OCI-LY3 (cell line): ENCODE measurements around the gene HBG2.

ENCODE experiments used
- H2AFZ ChIP-seq: fragments of 200-600, 300-600 bp; shearing (Covaris generic); 2 replicates; pipeline ENCODE4 v1.6.0; 2014; ENCODE audit warnings: antibody characterized with exemption, low read depth, low read length
- H3K27ac ChIP-seq: fragments of 200-600, 300-600 bp; sonication (generic); 2 replicates; pipeline ENCODE4 v1.5.1; 2014; ENCODE audit warnings: mild to moderate bottlenecking, low read length, moderate library complexity, mixed read lengths
- H3K27me3 ChIP-seq: fragments of 200-600, 300-600 bp; sonication (generic); 2 replicates; pipeline ENCODE4 v1.6.1; 2014; ENCODE audit warnings: low read depth, low read length, mixed read lengths
- H3K36me3 ChIP-seq: fragments of 200-600, 300-600 bp; sonication (generic); replicated peaks from 2 replicates; pipeline ENCODE3; 2014; ENCODE audit warnings: low read depth, low read length, mixed read lengths
- H3K4me1 ChIP-seq: fragments of 300-600, 200-600 bp; sonication (generic); 2 replicates; pipeline ENCODE4 v1.6.1; 2014; ENCODE audit warnings: low read length, mixed read lengths
- H3K4me2 ChIP-seq: fragments of 200-600, 300-600 bp; sonication (generic); 2 replicates; pipeline ENCODE4 v1.6.1; 2014; ENCODE audit warnings: low read length, mixed read lengths
- H3K4me3 ChIP-seq: fragments of 300-600, 200-600 bp; sonication (generic); 2 replicates; pipeline ENCODE4 v1.5.1; 2014; ENCODE audit warnings: antibody characterized with exemption, mild to moderate bottlenecking, low read length, moderate library complexity
- H3K79me2 ChIP-seq: fragments of 300-600, 200-600 bp; shearing (Covaris generic); 2 replicates; pipeline ENCODE4 v1.6.1; 2014; ENCODE audit warnings: mild to moderate bottlenecking, low read length, mixed read lengths
- H3K9ac ChIP-seq: fragments of 300-600, 200-600 bp; shearing (Covaris generic); 2 replicates; pipeline ENCODE4 v1.6.0; 2014; ENCODE audit warnings: mild to moderate bottlenecking, low read length, moderate library complexity
- H3K9me3 ChIP-seq: fragments of 200-600, 300-600 bp; shearing (Covaris generic); 2 replicates; pipeline ENCODE4 v1.6.1; 2014; ENCODE audit warnings: low read length, mixed read lengths; ENCODE audit not compliant: insufficient read depth
- H4K20me1 ChIP-seq: fragments of 200-600, 300-600 bp; sonication (generic); 2 replicates; pipeline ENCODE4 v1.6.1; 2016; ENCODE audit warnings: low read length, mixed read lengths; ENCODE audit not compliant: insufficient read depth
- EZH2phosphoT487 ChIP-seq: fragments of 200-600 bp; shearing (Covaris generic); IDR thresholded peaks from 2 replicates; pipeline ENCODE4 v1.6.1; 2018; ENCODE audit warnings: antibody characterized with exemption, mixed run types, low read depth
- TF ChIP-seq, protein P1 (sequence below): fragments of 200-600, 300-600 bp; sonication (generic); IDR thresholded peaks from 2 replicates; pipeline ENCODE4 v1.5.1; 2014; ENCODE audit warnings: antibody characterized with exemption, low read length, low read depth

HBG2 gene

DNA sequence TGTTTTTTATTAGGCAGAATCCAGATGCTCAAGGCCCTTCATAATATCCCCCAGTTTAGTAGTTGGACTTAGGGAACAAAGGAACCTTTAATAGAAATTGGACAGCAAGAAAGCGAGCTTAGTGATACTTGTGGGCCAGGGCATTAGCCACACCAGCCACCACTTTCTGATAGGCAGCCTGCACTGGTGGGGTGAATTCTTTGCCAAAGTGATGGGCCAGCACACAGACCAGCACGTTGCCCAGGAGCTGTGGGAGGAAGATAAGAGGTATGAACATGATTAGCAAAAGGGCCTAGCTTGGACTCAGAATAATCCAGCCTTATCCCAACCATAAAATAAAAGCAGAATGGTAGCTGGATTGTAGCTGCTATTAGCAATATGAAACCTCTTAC, 29.1 kb downstream of the HBG2 start:
- H3K4me1 ChIP-seq, result peaks cover 4% of the 10 kb centered on the region; the same call in 1 of the 2 replicates
- H3K4me3 ChIP-seq, result no peak overlapping the region
- H2AFZ ChIP-seq, result no peak overlapping the region
- H3K9ac ChIP-seq, result no peak overlapping the region
- no peak overlapping the region for H3K27ac ChIP-seq
- H4K20me1 ChIP-seq, result no peaks in the 10 kb centered on the region
- no peaks in the 10 kb centered on the region for H3K79me2 ChIP-seq
- H3K36me3 ChIP-seq, result no peaks in the 10 kb centered on the region
- H3K4me2 ChIP-seq, result no peak overlapping the region
- no peak for TF ChIP-seq EZH2phosphoT487
- TF ChIP-seq, protein P1, sequence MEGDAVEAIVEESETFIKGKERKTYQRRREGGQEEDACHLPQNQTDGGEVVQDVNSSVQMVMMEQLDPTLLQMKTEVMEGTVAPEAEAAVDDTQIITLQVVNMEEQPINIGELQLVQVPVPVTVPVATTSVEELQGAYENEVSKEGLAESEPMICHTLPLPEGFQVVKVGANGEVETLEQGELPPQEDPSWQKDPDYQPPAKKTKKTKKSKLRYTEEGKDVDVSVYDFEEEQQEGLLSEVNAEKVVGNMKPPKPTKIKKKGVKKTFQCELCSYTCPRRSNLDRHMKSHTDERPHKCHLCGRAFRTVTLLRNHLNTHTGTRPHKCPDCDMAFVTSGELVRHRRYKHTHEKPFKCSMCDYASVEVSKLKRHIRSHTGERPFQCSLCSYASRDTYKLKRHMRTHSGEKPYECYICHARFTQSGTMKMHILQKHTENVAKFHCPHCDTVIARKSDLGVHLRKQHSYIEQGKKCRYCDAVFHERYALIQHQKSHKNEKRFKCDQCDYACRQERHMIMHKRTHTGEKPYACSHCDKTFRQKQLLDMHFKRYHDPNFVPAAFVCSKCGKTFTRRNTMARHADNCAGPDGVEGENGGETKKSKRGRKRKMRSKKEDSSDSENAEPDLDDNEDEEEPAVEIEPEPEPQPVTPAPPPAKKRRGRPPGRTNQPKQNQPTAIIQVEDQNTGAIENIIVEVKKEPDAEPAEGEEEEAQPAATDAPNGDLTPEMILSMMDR, result no peak
- H3K27me3 ChIP-seq, result no peaks in the 10 kb centered on the region
- H3K9me3 ChIP-seq, result no peaks in the 10 kb centered on the region

DNA sequence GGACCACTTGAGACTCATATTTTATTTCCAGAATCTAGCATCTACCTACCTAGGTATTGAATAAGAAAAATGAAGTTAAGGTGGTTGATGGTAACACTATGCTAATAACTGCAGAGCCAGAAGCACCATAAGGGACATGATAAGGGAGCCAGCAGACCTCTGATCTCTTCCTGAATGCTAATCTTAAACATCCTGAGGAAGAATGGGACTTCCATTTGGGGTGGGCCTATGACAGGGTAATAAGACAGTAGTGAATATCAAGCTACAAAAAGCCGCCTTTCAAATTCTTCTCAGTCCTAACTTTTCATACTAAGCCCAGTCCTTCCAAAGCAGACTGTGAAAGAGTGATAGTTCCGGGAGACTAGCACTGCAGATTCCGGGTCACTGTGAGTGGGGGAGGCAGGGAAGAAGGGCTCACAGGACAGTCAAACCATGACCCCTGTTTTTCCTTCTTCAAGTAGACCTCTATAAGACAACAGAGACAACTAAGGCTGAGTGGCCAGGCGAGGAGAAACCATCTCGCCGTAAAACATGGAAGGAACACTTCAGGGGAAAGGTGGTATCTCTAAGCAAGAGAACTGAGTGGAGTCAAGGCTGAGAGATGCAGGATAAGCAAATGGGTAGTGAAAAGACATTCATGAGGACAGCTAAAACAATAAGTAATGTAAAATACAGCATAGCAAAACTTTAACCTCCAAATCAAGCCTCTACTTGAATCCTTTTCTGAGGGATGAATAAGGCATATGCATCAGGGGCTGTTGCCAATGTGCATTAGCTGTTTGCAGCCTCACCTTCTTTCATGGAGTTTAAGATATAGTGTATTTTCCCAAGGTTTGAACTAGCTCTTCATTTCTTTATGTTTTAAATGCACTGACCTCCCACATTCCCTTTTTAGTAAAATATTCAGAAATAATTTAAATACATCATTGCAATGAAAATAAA, 29.8 kb downstream of the HBG2 start:
- no peak for TF ChIP-seq EZH2phosphoT487
- TF ChIP-seq, protein P1, result no peak
- H2AFZ ChIP-seq, result no peak overlapping the region

GRCh38 chr11:5223686-5224085, 30.9 kb downstream of the HBG2 start:
- H4K20me1 ChIP-seq, result no peaks in the 10 kb centered on the region
- no peak overlapping the region for H3K27ac ChIP-seq
- no peak overlapping the region for H3K4me3 ChIP-seq
- no peaks in the 10 kb centered on the region for H3K27me3 ChIP-seq
- H2AFZ ChIP-seq, result no peak overlapping the region
- no peak for TF ChIP-seq EZH2phosphoT487
- TF ChIP-seq, protein P1, result no peak
- no peak overlapping the region for H3K4me2 ChIP-seq
- no peaks in the 10 kb centered on the region for H3K9me3 ChIP-seq
- no peaks in the 10 kb centered on the region for H3K36me3 ChIP-seq
- H3K4me1 ChIP-seq, result no peaks in the 10 kb centered on the region
- H3K9ac ChIP-seq, result no peak overlapping the region
- no peaks in the 10 kb centered on the region for H3K79me2 ChIP-seq

More for the DNA sequence above, 29.8 kb downstream of the HBG2 start:
- no peak overlapping the region for H3K9ac ChIP-seq
- peaks cover 4% of the 10 kb centered on the region; the same call in 1 of the 2 replicates for H3K4me1 ChIP-seq
- H3K27me3 ChIP-seq, result no peaks in the 10 kb centered on the region
- H3K9me3 ChIP-seq, result no peaks in the 10 kb centered on the region
- H3K79me2 ChIP-seq, result no peaks in the 10 kb centered on the region
- H3K36me3 ChIP-seq, result no peaks in the 10 kb centered on the region
- no peak overlapping the region for H3K4me2 ChIP-seq
- no peaks in the 10 kb centered on the region for H4K20me1 ChIP-seq
- H3K4me3 ChIP-seq, result no peak overlapping the region
- no peak overlapping the region for H3K27ac ChIP-seq

GRCh38 chr11:5223146-5223545, 31.4 kb downstream of the HBG2 start:
- Histone ChIP-seq H3K4me2 (no peak overlapping the region), H3K36me3 (no peaks in the 10 kb centered on the region), H3K79me2 (no peaks in the 10 kb centered on the region), H3K9ac (no peak overlapping the region), H3K27me3 (no peaks in the 10 kb centered on the region), H3K27ac (no peak overlapping the region), H3K4me3 (no peak overlapping the region), H2AFZ (no peak overlapping the region), H3K4me1 (no peaks in the 10 kb centered on the region), H3K9me3 (no peaks in the 10 kb centered on the region), H4K20me1 (no peaks in the 10 kb centered on the region)
- TF ChIP-seq, protein P1, result no peak
- no peak for TF ChIP-seq EZH2phosphoT487
